CD4-positive, alpha-beta T cell (primary cell): ENCODE measurements around the gene TCAP. TPM values are rescaled to one million over a fixed set of nuclear protein-coding genes. Genes with fewer than 3 reads are reported as not detected.

ENCODE experiments used
- ATAC-seq: fragments of 200-7000 bp; cut with Tn5 transposase; one replicate; pipeline ENCODE4 v1.10.0; 2022; ENCODE audit warnings: mild to moderate bottlenecking; ENCODE audit not compliant: poor library complexity
- CTCF ChIA-PET: fragments of 350-600 bp; sonication (Branson Sonifier 250); formaldehyde crosslinking; loops from one replicate; lab custom pipeline; 2021; ENCODE audit warnings: antibody characterized with exemption, inconsistent platforms; lab: Charles Lee
- POLR2A ChIA-PET: fragments of 350-600 bp; sonication (Branson Sonifier 250); formaldehyde crosslinking; loops from one replicate; lab custom pipeline; 2021; ENCODE audit warnings: antibody characterized with exemption, inconsistent platforms; lab: Charles Lee
- DNase-seq, 14 experiments: peaks; one replicate each; pipeline ENCODE4 v3.0.0-alpha.2; 2013 to 2020; ENCODE audit warnings: mixed read lengths in 2 of 14
- H3K27ac ChIP-seq, 2 donors: one replicate each; pipeline versions ENCODE4 v1.5.1 to v1.7.0; 2013; ENCODE audit warnings: low read length in 2 of 2, low read depth in 1 of 2, mild to moderate bottlenecking in 1 of 2
- H3K27me3 ChIP-seq, 2 experiments: 1 replicate in 1 of 2; 2 replicates in 1 of 2; pipeline versions ENCODE4 v1.6.1 to v1.7.0; 2013; ENCODE audit warnings: low read length in 2 of 2, control low read depth in 1 of 2, mild to moderate bottlenecking in 1 of 2, moderate library complexity in 1 of 2; ENCODE audit not compliant: insufficient read depth in 2 of 2, control insufficient read depth in 1 of 2
- H3K36me3 ChIP-seq: one replicate; pipeline ENCODE4 v1.6.1; 2013; ENCODE audit warnings: low read length, control low read depth; ENCODE audit not compliant: insufficient read depth
- H3K4me1 ChIP-seq: one replicate; pipeline ENCODE4 v1.6.1; 2013; ENCODE audit warnings: low read length, control low read depth; ENCODE audit not compliant: insufficient read depth
- H3K4me3 ChIP-seq: one replicate; pipeline ENCODE4 v1.5.1; 2013; ENCODE audit warnings: mild to moderate bottlenecking, low read length, moderate library complexity
- H3K9me3 ChIP-seq, 2 experiments: 1 replicate in 1 of 2; 2 replicates in 1 of 2; pipeline versions ENCODE4 v1.6.1 to v1.7.0; 2013; ENCODE audit warnings: low read length in 2 of 2, mild to moderate bottlenecking in 2 of 2, control low read depth in 1 of 2, moderate library complexity in 1 of 2; ENCODE audit not compliant: control insufficient read depth in 1 of 2, insufficient read depth in 1 of 2
- H3K27ac Mint-ChIP-seq: one replicate; pipeline ENCODE4 v1.8.0; 2020; ENCODE audit warnings: mixed read lengths
- H3K27me3 Mint-ChIP-seq: one replicate; pipeline ENCODE4 v1.8.0; 2021; ENCODE audit warnings: mixed read lengths
- H3K36me3 Mint-ChIP-seq: one replicate; pipeline ENCODE4 v1.8.0; 2021; ENCODE audit warnings: low read depth, mixed read lengths
- H3K4me1 Mint-ChIP-seq: one replicate; pipeline ENCODE4 v1.8.0; 2021; ENCODE audit warnings: low read depth, mixed read lengths
- H3K4me3 Mint-ChIP-seq: one replicate; pipeline ENCODE4 v1.8.0; 2020; ENCODE audit warnings: mild to moderate bottlenecking, mixed read lengths
- H3K9me3 Mint-ChIP-seq: one replicate; pipeline ENCODE4 v1.8.0; 2020; ENCODE audit warnings: mixed read lengths
- intact Hi-C, 2 experiments: fragments of 100-400 bp; cut with DNase I in 1 of 2; cut with micrococcal nuclease in 1 of 2; formaldehyde crosslinking; loops; one replicate each; pipeline versions ENCODE4 v1.15.1 to v1.9.0; 2023 to 2025; cut with DNase I, micrococcal nuclease
- total RNA-seq, 174 experiments: library from RNA in 2 of 174; stranded (reverse) in 2 of 174; gene quantifications; one replicate each; pipeline ENCODE4 v1.2.3 and lab custom pipeline; 2021 to 2026
- TF ChIP-seq, protein P1 (sequence below): fragments of 200-600 bp; IDR thresholded peaks from one replicate; pipeline ENCODE4 v1.8.0; 2022; ENCODE audit warnings: antibody characterized with exemption, mild to moderate bottlenecking

TCAP gene
- total RNA-seq, 2 experiments from 2014 or later: 6.4 TPM

DNA sequence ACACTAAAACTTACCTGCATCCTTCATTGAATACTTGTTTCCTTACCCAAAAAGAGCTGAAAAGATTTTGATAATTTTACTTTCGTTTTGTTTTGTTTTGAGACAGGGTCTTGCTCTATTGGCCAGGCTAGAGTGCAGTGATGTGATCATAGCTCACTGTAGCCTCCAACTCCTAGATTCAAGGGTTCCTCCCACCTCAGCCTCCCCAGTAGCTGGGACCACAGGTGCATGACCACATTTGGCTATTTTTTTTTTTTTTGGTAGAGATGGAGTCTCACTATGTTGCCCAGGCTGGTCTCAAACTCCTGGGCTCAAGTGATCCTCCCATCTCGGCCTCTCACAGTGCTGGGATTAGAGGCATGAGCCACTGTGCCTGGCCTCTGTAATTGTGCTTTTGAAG, 10.0 kb upstream of the TCAP start:
- intact Hi-C loops: no loop called here
- TF ChIP-seq, protein P1, sequence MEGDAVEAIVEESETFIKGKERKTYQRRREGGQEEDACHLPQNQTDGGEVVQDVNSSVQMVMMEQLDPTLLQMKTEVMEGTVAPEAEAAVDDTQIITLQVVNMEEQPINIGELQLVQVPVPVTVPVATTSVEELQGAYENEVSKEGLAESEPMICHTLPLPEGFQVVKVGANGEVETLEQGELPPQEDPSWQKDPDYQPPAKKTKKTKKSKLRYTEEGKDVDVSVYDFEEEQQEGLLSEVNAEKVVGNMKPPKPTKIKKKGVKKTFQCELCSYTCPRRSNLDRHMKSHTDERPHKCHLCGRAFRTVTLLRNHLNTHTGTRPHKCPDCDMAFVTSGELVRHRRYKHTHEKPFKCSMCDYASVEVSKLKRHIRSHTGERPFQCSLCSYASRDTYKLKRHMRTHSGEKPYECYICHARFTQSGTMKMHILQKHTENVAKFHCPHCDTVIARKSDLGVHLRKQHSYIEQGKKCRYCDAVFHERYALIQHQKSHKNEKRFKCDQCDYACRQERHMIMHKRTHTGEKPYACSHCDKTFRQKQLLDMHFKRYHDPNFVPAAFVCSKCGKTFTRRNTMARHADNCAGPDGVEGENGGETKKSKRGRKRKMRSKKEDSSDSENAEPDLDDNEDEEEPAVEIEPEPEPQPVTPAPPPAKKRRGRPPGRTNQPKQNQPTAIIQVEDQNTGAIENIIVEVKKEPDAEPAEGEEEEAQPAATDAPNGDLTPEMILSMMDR: no peak
- Mint-ChIP-seq H3K27ac (peak overlapping the region; percentile 75), H3K9me3 (no peaks in the 10 kb centered on the region), H3K4me3 (no peak overlapping the region), H3K27me3 (no peaks in the 10 kb centered on the region), H3K36me3 (peaks cover 52% of the 10 kb centered on the region), H3K4me1 (peaks cover 62% of the 10 kb centered on the region)
- Histone ChIP-seq H3K4me3 (no peak overlapping the region), H3K27ac (no peak overlapping the region), H3K36me3 (peaks cover 50% of the 10 kb centered on the region), H3K27me3 (no peaks in the 10 kb centered on the region), H3K4me1 (peaks cover 38% of the 10 kb centered on the region), H3K9me3 (no peaks in the 10 kb centered on the region)
- CTCF ChIA-PET: interaction anchor here (1.2 to 2.8 kb wide), 4 partner anchors 10 to 33 kb away, joined by 3 to 66 read pairs (median 19); partner anchors contain the start of genes PNMT, STARD3 and TCAP
- no peak for ATAC-seq
- POLR2A ChIA-PET: interaction anchor here (0.7 to 2.7 kb wide), 7 partner anchors 12 to 325 kb away, joined by 3 to 8 read pairs (median 4); partner anchors contain the start of genes IKZF3, MIEN1, PNMT and PSMD3
- DNase-seq: no peak

DNA sequence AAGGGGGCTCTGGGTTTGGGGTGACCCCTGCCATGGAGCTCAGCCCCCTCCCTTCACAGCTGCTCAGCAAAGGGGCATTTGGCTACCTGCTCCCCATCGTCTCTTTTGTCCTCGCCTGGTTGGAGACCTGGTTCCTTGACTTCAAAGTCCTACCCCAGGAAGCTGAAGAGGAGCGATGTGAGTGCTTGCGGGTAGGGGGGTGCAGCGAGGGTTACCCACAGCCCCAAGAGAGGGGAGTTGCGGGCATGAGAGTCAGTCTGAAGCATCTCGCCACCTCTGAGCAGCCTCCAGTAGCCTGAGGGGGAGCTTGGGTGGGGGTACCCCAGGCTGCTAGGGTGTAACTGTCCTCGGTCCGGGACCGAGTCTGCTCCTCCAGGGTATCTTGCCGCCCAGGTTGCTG, 6.8 kb upstream of the TCAP start:
- intact Hi-C loops: no loop called here
- H3K4me1 Mint-ChIP-seq: peaks cover 47% of the 10 kb centered on the region
- no peaks in the 10 kb centered on the region for H3K27me3 ChIP-seq
- DNase-seq: peak in 1 of 14 experiments; percentile 23
- peaks cover 73% of the 10 kb centered on the region for H3K36me3 ChIP-seq
- H3K9me3 Mint-ChIP-seq: no peaks in the 10 kb centered on the region
- H3K9me3 ChIP-seq: no peaks in the 10 kb centered on the region
- CTCF ChIA-PET: no interaction called here
- peak overlapping the region; percentile 66 for H3K27ac Mint-ChIP-seq
- no peaks in the 10 kb centered on the region for H3K27me3 Mint-ChIP-seq
- peaks cover 40% of the 10 kb centered on the region for H3K4me1 ChIP-seq
- POLR2A ChIA-PET: interaction anchor here (1.1 kb wide), 1 partner anchor 10 kb away, joined by 5 read pairs; the partner anchor contains the start of gene PNMT
- H3K36me3 Mint-ChIP-seq: peaks cover 68% of the 10 kb centered on the region
- H3K4me3 Mint-ChIP-seq: peak overlapping the region; percentile 11
- ATAC-seq: no peak
- no peak overlapping the region for H3K4me3 ChIP-seq
- no peak overlapping the region for H3K27ac ChIP-seq
- TF ChIP-seq, protein P1: no peak

DNA sequence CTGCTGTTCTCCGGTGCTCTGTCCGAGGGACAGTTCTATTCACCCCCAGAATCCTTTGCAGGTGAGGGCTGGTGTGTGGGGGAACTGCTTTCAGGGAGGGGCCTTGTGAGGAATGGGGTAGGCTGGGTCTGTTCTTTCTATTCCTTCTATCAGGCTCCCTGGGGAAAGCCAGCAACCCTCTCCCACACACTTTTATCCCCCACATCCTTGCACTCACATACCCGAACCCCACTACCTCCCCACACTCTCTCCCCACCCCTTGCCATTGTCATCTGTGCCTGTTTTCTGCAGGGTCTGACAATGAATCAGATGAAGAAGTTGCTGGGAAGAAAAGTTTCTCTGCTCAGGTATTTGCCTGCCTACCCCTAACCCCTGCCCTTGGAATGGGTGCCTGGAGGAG, 6.4 kb upstream of the TCAP start:
- peaks cover 70% of the 10 kb centered on the region for H3K36me3 ChIP-seq
- ChIA-PET POLR2A (interaction anchor here (1.1 kb wide), 1 partner anchor 10 kb away, joined by 5 read pairs; the partner anchor contains the start of gene PNMT), CTCF (no interaction called here)
- no peaks in the 10 kb centered on the region for H3K27me3 Mint-ChIP-seq
- ATAC-seq (no peak), DNase-seq (no peak)
- peaks cover 45% of the 10 kb centered on the region for H3K4me1 Mint-ChIP-seq
- TF ChIP-seq, protein P1: no peak
- intact Hi-C loops: no loop called here
- H3K27ac Mint-ChIP-seq: peak overlapping the region; percentile 66
- H3K4me3 Mint-ChIP-seq: no peak overlapping the region
- no peaks in the 10 kb centered on the region for H3K9me3 ChIP-seq
- H3K27ac ChIP-seq: no peak overlapping the region
- no peak overlapping the region for H3K4me3 ChIP-seq
- no peaks in the 10 kb centered on the region for H3K9me3 Mint-ChIP-seq
- peaks cover 66% of the 10 kb centered on the region for H3K36me3 Mint-ChIP-seq
- H3K4me1 ChIP-seq: peaks cover 36% of the 10 kb centered on the region
- no peaks in the 10 kb centered on the region for H3K27me3 ChIP-seq
